ENCODE measurements around the gene SSH2. TPM values are rescaled to one million over a fixed set of nuclear protein-coding genes. Genes with fewer than 3 reads are reported as not detected.

SSH2 gene
- total and polyA plus RNA-seq, 8 donors: 23.5 to 85.5 (median 24.1) TPM

DNA sequence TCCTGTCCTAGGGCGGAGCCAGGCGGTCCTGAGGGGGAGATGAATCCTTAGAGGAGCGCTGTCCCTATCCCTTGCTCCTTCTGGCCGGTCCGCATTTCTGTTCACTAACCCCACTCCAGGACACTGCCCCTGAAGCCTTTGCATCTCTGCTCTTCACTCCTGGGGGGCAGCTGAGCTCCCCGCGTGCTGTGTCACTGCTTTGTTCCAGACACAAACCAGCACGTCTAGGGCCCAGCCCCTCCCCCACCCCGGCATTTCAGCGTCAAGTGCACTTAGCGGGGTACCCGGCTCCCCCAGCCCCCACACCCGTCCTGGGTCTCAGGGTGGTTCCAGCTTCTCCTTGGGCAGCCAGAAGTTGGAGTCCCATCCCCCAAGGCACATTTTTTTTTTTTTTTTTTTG, 316.2 kb downstream of the SSH2 start:
- no peaks in the 10 kb centered on the region for H3K36me3 ChIP-seq
- TF ChIP-seq, protein P1, sequence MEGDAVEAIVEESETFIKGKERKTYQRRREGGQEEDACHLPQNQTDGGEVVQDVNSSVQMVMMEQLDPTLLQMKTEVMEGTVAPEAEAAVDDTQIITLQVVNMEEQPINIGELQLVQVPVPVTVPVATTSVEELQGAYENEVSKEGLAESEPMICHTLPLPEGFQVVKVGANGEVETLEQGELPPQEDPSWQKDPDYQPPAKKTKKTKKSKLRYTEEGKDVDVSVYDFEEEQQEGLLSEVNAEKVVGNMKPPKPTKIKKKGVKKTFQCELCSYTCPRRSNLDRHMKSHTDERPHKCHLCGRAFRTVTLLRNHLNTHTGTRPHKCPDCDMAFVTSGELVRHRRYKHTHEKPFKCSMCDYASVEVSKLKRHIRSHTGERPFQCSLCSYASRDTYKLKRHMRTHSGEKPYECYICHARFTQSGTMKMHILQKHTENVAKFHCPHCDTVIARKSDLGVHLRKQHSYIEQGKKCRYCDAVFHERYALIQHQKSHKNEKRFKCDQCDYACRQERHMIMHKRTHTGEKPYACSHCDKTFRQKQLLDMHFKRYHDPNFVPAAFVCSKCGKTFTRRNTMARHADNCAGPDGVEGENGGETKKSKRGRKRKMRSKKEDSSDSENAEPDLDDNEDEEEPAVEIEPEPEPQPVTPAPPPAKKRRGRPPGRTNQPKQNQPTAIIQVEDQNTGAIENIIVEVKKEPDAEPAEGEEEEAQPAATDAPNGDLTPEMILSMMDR (IDR thresholded peaks at IDR 0.05): no peak
- no peaks in the 10 kb centered on the region for H3K9me3 ChIP-seq
- H3K27me3 ChIP-seq: peaks cover 0 to 66% of the 10 kb centered on the region in 2 donors
- peaks cover 35 to 60% of the 10 kb centered on the region in 2 donors for H3K4me1 ChIP-seq
- no peak for ATAC-seq
- peak in 1 of 4 donors; percentile 59 for DNase-seq
- peak overlapping the region in 1 of 2 donors; percentile 27 for H3K4me3 ChIP-seq
- intact Hi-C loops (cut with DNase I): no loop called here
- H3K27ac ChIP-seq: no peak overlapping the region

DNA sequence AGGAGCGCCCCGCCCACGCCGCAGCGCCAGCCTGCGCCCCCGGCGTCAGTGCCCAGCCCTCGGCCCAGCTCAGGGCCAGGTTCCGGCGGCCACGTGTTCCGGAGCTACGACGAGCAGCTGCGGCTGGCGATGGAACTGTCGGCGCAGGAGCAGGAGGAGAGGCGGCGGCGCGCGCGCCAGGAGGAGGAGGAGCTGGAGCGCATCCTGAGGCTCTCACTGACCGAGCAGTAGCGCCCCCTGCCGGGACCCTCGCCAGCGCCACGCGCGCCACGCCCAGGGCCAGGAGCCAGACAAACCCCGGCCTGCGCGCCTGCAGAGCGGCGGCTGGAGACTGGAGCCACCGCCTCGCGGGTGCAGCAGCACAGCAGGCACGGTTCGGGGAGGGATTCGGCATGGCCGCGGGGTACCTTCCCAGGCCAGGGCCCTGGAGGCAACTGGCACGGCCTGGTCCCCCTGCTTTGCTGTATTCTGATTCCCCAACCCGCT, 316.6 kb downstream of the SSH2 start:
- Histone ChIP-seq H3K36me3 (no peaks in the 10 kb centered on the region), H3K4me3 (peak overlapping the region in 1 of 2 donors; percentile 27), H3K27ac (no peak overlapping the region), H3K9me3 (no peaks in the 10 kb centered on the region), H3K27me3 (peaks cover 0 to 61% of the 10 kb centered on the region in 2 donors), H3K4me1 (peaks cover 35 to 56% of the 10 kb centered on the region in 2 donors)
- ATAC-seq (peak; percentile 68), DNase-seq (peak; percentile 81 to 98 (median 92))
- intact Hi-C loops (cut with DNase I): no loop called here
- TF ChIP-seq, protein P1 (IDR thresholded peaks at IDR 0.05): peak; percentile 76 to 95

DNA sequence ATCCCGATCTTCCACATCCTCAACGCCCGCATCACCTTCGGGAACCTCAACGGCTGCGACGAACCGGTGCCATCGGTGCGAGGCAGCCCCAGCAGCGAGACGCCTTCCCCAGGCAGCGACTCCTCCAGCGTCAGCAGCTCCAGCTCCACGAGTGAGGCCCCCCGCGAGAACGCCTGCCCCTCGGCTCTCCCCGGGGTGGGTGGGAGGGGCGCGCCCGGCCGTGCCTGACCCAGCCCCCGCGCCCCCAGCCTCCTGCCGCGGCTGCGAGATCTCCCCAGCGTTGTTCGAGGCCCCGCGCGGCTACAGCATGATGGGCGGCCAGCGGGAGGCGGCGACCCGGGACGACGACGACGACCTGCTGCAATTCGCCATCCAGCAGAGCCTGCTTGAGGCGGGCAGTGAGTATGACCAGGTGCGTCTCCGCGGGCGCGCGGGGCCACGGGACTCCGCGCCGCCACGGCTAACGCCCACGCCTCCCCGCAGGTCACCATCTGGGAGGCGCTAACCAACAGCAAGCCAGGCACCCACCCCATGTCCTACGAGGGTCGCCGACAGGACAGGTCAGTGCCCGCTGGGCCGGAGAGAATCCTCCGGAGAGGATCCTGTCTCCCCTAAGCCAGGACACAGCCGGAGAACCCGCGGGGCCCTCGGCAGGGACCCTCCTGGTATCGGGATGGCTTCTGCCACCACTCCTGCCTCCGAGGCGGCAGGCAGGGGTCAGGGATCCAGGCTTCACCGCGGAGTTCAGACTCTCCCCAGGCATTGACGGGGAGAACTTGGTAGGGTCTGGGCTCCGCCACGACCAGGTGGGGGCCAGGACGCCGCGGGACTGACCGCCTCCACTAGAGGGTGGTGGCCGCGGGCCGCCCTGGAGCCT, 317.4 kb downstream of the SSH2 start:
- DNase-seq (peak in 1 of 4 donors; percentile 77), ATAC-seq (no peak)
- intact Hi-C loops (cut with DNase I): no loop called here
- Histone ChIP-seq H3K27ac (no peak overlapping the region), H3K27me3 (peaks cover 0 to 55% of the 10 kb centered on the region in 2 donors), H3K9me3 (no peaks in the 10 kb centered on the region), H3K4me1 (peaks cover 30 to 49% of the 10 kb centered on the region in 2 donors), H3K36me3 (no peaks in the 10 kb centered on the region), H3K4me3 (peak overlapping the region in 1 of 2 donors; percentile 27)
- TF ChIP-seq, protein P1 (IDR thresholded peaks at IDR 0.05): no peak

DNA sequence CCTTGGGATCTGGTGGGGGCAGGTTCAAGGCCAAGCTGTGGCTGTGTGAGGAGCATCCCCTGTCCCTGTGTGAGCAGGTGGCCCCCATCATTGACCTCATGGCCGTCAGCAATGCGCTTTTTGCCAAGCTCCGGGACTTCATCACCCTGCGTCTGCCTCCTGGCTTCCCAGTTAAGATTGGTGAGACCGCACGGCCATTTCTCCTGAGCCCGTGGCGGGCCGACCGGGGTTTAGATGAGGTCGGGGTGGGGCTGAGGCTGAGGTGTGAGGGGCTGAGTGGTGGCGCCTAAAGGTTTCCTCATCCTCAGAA, 318.0 kb downstream of the SSH2 start:
- peaks cover 0 to 49% of the 10 kb centered on the region in 2 donors for H3K27me3 ChIP-seq
- intact Hi-C loops (cut with DNase I): no loop called here
- H3K36me3 ChIP-seq: no peaks in the 10 kb centered on the region
- H3K4me3 ChIP-seq: no peak overlapping the region
- DNase-seq: no peak
- TF ChIP-seq, protein P1 (IDR thresholded peaks at IDR 0.05): no peak
- H3K4me1 ChIP-seq: peaks cover 24 to 43% of the 10 kb centered on the region in 2 donors
- no peak for ATAC-seq
- no peak overlapping the region for H3K27ac ChIP-seq
- no peaks in the 10 kb centered on the region for H3K9me3 ChIP-seq

DNA sequence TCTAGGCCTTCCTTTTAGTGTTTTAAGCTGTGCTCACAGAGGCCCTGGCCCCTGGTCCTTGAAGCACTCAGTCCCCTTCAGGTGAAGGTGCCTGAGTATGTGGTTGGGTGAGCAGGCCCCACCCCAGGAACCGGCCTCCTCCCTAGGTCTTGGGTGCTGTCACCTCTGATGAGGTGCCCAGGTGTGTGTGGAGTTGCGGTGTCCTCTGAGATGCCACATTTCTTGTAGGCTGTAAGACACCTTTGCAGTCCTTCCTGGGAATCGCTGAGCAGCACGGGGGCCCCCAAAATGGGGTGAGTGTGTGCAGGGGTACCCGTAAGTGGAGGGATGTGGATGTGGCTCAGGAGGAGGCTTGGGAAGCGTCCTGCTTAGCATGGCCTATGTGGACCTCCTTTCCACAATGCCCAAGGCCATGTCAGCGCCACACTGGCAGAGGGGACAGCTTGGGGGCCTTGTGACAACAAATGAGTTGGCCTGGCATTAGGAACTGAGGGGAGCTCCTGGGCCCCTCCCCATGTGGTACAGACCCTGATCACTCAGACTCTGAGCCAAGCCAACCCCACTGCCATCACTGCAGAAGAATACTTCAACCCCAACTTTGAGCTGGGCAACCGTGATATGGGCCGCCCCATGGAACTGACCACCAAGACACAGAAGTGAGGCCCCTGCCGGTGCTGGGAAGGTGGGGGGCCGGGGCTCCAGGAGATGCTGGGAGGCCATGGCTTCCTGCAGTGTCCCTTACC, 318.5 kb downstream of the SSH2 start:
- H3K9me3 ChIP-seq: no peaks in the 10 kb centered on the region
- H3K36me3 ChIP-seq: no peaks in the 10 kb centered on the region
- H3K27me3 ChIP-seq: peaks cover 0 to 44% of the 10 kb centered on the region in 2 donors
- intact Hi-C loops (cut with DNase I): no loop called here
- no peak overlapping the region for H3K4me3 ChIP-seq
- DNase-seq: peak in 2 of 4 donors; percentile 14 to 40
- no peak overlapping the region for H3K27ac ChIP-seq
- ATAC-seq: no peak
- TF ChIP-seq, protein P1 (IDR thresholded peaks at IDR 0.05): no peak
- peaks cover 21 to 38% of the 10 kb centered on the region in 2 donors for H3K4me1 ChIP-seq
